Cardiac muscle cell (in vitro differentiated cells and primary cell): ENCODE measurements around the gene EDN2. TPM values are rescaled to one million over a fixed set of nuclear protein-coding genes. Genes with fewer than 3 reads are reported as not detected.

Source experiments
- DNase-seq, 2 donors: peaks; one replicate each; pipeline versions ENCODE4 v3.0.0 to v3.0.0-alpha.2; 2010 to 2017; ENCODE audit warnings: low read depth in 1 of 2, low spot score in 1 of 2
- H3K27ac ChIP-seq: fragments of 200-600 bp; sonication (generic); 2 replicates; pipeline ENCODE4 v1.5.1; 2016
- H3K27me3 ChIP-seq: fragments of 200-600 bp; sonication (generic); 2 replicates; pipeline ENCODE4 v1.6.0; 2016; ENCODE audit warnings: control low read depth
- H3K36me3 ChIP-seq: fragments of 200-600 bp; sonication (generic); 2 replicates; pipeline ENCODE4 v1.5.1; 2016; ENCODE audit warnings: control low read depth
- H3K4me1 ChIP-seq: fragments of 200-600 bp; sonication (generic); 2 replicates; pipeline ENCODE4 v1.8.1; 2017; ENCODE audit warnings: low read depth, mild to moderate bottlenecking, mixed run types
- H3K4me3 ChIP-seq: fragments of 200-600 bp; sonication (generic); 2 replicates; pipeline ENCODE4 v1.5.1; 2016; ENCODE audit warnings: mild to moderate bottlenecking
- H3K9me3 ChIP-seq: fragments of 200-600 bp; sonication (generic); 2 replicates; pipeline ENCODE4 v1.5.1; 2017; ENCODE audit warnings: low read depth, mild to moderate bottlenecking, control low read depth
- polyA plus RNA-seq: library from polyadenylated mRNA; unstranded; fragments of >200 nt; fragmentation: Nextera tagmentation; extraction: Ambion mirVana; gene quantifications from 2 replicates; pipeline ENCODE4 v1.2.1, GENCODE V29; 2016
- total RNA-seq: library from RNA; depleted of rRNA; stranded (reverse); fragments of >200 nt; gene quantifications from 2 replicates; pipeline ENCODE4 v1.2.3, GENCODE V29; 2016
- TF ChIP-seq, protein P1 (sequence below): IDR thresholded peaks from 2 replicates; pipeline ENCODE4 v1.5.1; 2012; ENCODE audit warnings: low read depth, mild to moderate bottlenecking, low read length

The EDN2 gene
- total and polyA plus RNA-seq, 2 experiments from 2014 or later = 0.98 to 1.8 TPM

DNA sequence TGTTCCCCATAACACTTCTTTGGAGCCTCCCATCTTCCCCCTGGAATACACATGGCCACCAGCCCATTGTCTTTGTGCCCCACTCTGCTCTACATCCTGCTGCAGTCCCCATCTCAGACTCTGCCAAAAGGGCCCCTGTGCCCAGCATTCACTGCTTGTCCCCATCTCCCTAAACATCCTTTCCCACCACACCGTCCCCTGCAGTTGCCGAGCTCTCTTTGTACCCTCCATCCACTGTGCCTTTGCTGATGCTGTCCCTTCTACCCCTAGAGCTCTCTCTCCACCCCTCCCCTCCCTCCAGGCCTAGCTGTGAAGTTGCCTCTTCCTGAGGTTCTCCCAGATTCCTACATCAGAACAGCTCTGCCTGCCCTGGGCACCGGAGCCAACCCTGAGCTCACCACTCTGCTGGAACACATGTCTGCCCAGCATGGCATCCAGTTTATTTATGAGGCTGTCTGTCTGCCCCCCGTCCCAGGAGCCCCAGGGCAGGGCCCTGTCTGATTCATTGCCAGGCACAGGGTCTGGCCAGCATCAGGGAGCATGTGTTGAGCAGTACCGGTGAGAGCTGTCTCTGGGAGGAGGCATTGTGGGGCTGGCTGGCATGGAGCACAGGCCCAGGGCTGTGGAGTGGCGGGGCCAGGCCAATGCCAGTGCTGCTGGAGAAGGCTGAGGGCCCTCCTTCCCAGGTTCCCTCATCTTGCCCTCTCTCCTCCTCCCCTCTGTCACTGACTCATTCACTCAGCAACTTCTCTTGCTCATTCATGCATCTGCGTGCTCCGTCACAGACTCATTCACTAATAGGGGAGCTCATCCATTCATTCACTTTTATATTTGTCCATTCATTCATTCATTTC, 28.8 kb downstream of the EDN2 start:
- Histone ChIP-seq H3K9me3 (no peaks in the 10 kb centered on the region), H3K4me1 (no peaks in the 10 kb centered on the region), H3K4me3 (no peak overlapping the region), H3K36me3 (no peaks in the 10 kb centered on the region), H3K27me3 (no peaks in the 10 kb centered on the region), H3K27ac (no peak overlapping the region)
- DNase-seq = peak in 1 of 2 donors; percentile 40
- TF ChIP-seq, protein P1, sequence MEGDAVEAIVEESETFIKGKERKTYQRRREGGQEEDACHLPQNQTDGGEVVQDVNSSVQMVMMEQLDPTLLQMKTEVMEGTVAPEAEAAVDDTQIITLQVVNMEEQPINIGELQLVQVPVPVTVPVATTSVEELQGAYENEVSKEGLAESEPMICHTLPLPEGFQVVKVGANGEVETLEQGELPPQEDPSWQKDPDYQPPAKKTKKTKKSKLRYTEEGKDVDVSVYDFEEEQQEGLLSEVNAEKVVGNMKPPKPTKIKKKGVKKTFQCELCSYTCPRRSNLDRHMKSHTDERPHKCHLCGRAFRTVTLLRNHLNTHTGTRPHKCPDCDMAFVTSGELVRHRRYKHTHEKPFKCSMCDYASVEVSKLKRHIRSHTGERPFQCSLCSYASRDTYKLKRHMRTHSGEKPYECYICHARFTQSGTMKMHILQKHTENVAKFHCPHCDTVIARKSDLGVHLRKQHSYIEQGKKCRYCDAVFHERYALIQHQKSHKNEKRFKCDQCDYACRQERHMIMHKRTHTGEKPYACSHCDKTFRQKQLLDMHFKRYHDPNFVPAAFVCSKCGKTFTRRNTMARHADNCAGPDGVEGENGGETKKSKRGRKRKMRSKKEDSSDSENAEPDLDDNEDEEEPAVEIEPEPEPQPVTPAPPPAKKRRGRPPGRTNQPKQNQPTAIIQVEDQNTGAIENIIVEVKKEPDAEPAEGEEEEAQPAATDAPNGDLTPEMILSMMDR = no peak

DNA sequence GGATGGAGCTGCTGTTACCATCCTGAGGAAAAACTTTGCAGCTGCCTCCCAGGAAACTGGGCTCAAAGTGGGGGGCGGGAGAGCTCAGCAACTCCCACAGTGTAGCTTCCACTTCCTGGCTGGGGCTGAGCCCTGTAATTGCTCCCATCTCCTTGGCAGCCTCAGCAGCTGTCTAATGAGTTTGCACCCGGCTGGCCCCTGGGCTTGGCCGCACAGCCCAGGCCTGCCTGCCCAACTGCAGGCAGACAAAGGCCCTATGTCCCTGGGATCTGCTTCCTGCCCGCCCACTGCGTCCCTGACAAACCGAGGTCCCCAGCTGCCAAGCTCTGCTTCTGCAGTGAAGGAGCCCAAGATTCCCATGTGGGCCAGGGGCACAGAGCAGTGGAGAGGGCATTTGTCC, 30.1 kb downstream of the EDN2 start:
- DNase-seq = peak in 1 of 2 donors; percentile 65
- Histone ChIP-seq H3K27me3 (no peaks in the 10 kb centered on the region), H3K9me3 (no peaks in the 10 kb centered on the region), H3K4me1 (peaks cover 5% of the 10 kb centered on the region), H3K27ac (no peak overlapping the region), H3K4me3 (no peak overlapping the region), H3K36me3 (no peaks in the 10 kb centered on the region)
- TF ChIP-seq, protein P1 = no peak

DNA sequence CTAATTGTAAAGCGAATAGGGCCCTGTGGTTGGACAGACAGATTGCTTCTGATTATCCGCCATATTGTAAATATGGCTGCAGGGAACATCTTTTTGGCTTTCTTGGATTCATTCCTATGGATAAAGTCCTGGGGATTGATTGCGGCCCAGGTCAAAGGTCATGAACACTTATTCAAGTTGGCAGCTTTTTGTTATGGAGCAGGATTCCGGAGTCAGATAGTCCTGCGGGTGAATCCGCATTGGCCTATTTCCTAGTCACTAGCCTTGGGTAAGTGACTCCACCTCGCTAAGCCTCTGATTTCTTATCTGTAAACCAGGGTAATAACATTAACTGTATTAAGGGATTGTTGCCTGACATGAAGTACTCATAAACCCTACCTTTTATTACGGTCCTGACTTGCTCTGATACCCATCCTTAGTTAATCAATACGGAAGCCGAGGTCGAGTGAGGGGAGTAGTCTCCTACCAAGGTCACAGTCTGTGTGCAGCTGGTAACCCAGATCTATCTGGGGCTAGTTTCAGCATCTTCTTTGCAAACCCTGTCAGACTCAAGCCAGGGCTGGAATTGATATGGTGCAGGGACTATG, 31.7 kb downstream of the EDN2 start:
- H3K9me3 ChIP-seq = no peaks in the 10 kb centered on the region
- H3K27me3 ChIP-seq = no peaks in the 10 kb centered on the region
- DNase-seq = no peak
- TF ChIP-seq, protein P1 = no peak
- peaks cover 5% of the 10 kb centered on the region for H3K4me1 ChIP-seq
- H3K27ac ChIP-seq = no peak overlapping the region
- H3K36me3 ChIP-seq = no peaks in the 10 kb centered on the region
- H3K4me3 ChIP-seq = no peak overlapping the region

DNA sequence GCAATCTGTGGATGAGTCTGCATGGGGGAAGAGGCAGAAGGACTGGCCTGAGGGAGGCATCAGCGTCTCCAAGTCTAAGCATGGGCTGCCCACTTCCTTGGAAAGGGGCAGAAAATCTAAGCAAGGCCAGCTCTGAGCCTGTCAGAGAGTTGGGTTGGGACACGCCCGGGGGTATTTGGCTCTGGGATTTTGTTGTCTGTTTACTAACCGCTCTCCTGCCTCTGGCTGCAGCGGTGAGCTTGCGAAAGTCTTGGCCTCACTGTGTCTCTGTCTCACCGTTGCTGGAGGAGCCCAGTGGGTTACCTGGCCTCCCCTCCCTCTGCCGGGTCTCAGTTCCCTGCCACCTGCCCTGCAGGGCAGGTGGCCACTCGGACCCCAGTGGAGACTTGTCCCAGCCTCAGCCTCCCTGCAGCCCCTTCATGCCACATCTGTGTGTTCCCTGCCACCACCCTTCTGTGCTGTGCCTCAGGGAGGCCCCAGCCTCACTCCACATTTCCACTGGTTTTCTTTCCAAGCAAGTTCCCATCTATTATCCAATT, 33.7 kb downstream of the EDN2 start:
- no peaks in the 10 kb centered on the region for H3K36me3 ChIP-seq
- DNase-seq = no peak
- H3K4me3 ChIP-seq = no peak overlapping the region
- TF ChIP-seq, protein P1 = no peak
- H3K27ac ChIP-seq = no peak overlapping the region
- H3K27me3 ChIP-seq = no peaks in the 10 kb centered on the region
- peaks cover 5% of the 10 kb centered on the region for H3K4me1 ChIP-seq
- no peaks in the 10 kb centered on the region for H3K9me3 ChIP-seq

DNA sequence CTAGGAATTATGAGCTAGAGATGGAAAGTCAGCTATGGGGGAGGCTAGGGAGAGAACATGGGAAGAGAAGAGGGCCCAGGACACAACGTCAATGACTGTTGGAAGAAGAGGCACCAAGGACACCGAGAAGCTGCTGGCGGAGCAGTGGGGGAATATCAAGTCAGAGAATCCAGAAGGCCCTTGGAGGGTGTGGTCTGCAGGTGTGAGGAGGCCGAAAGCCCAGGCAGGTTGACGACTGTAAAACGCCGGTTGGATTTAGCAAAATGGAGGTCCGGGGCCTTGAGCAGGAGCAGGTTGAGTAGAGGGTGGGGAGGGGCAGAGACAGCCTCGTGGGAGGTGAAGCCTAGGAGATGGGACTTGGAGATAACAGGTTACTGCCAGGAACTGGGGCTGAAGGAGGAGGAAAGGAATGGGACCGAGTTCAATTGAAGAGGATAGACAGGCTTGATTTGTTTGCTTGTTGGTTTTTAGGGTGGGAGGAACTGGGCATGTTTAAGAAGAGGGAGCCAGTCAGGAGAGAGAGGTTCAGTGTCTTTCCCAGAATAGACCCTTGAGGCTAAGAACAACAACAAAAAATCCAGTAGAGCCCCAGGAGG, 35.1 kb downstream of the EDN2 start:
- no peak for DNase-seq
- H3K4me1 ChIP-seq = peaks cover 5% of the 10 kb centered on the region
- no peak overlapping the region for H3K4me3 ChIP-seq
- TF ChIP-seq, protein P1 = no peak
- no peak overlapping the region for H3K27ac ChIP-seq
- no peaks in the 10 kb centered on the region for H3K27me3 ChIP-seq
- H3K9me3 ChIP-seq = no peaks in the 10 kb centered on the region
- H3K36me3 ChIP-seq = no peaks in the 10 kb centered on the region
